ENCODE measurements around the gene MYO1F.
"Not testable (repeated sequence)": the region's sequence is repeated elsewhere in the genome, so short reads cannot be mapped to it uniquely, and the experiment has no call there.

Gene MYO1F

DNA sequence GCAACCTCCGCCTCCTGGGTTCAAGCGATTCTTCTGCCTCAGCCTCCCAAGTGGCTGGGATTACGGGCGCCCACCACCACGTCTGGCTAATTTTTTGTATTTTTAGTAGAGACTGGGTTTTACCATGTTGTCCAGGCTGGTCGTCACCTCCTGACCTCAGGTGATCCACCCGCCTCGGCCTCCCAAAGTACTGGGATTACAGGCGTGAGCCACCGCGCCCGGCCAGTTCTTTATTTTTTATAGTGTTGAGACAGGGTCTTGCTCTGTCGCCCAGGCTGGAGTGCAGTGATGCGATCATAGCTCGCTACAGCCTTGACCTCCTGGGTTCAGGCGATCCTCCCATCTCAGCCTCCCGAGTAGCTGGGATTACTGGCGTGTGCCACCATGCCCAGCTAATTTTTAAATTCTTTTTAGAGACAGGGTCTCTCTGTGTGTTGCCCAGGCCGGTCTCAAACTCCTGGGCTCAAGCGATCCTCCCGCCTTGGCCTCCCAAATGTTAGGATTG lies 62.7 kb downstream of the MYO1F start:
- not testable (repeated sequence) for DNase-seq

DNA sequence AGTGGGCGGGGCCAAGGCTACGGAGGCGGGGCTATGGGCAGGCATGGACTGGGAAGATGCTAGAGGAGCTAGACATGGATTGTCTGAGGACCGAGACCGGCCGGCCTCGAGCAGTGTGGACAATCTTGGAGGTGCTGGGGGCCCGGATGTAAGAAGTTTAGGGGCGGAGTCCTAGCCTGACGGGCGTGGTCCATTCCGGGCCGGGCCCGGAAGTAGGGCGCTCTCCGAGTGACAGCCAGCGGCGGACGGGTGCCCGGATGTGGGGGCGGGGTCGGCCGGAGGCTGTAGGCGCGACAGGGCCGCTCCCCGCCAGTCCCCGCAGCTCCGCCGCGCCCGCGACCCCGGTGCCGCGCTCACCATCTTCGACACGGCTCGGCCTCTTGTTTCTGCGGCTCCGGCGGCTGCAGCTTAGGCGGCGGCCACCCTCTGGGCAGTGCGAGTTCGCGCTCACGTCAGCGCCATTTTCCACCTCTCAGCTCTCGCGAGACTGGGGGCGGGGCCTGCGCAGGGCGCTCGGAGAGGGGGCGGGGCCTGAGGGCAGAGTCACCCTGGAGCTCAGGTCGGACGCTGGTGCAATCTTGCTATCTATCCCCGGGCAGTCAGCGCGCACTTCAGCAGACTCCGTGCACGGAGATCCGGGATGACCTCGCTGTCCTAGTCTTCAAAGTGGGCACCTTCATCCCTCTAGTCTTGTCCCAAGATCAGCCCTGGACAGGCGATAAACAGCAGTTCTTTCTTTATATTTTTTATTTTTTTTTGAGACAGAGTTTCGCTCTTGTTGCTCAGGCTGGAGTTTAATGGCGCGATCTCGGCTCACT lies 63.3 kb downstream of the MYO1F start, which contains the start of gene ZNF414:
Gene ZNF414 (minus strand): TSS at position 481 of the 818 bp plus-strand sequence. CDS start 121 bp downstream, at position 360.
- peak; percentile 97 for DNase-seq

DNA sequence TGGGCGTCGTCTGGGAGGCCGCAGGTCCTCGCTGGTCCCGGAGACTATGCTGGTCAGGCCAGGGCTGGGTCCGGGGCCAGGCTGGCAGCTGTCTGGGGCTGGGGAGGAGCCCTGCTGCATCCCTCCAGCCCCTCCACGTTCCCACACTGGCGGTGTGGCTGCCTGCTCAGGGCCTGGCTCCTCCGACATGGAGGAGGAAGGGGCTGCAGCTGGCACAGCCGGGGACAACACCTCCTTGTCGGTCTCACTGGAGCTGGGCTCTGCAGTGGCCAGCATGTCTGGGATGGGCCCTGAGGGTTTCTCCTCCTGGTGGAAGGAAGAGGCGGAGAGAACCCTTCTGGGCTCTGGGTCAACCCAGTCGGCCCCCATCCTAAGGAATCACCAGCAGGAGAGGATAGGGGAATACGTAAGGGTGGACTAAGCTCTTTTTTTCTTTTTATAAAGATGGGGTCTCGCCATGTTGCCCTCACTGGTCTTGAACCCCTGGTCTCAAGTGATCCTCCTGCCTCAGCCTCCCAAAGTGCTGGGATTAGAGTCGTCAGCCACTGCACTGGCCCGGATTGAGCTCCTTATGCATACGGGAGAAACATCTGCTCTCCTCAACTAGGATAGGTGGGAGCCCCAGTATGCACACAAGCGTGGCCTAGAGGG lies 64.1 kb downstream of the MYO1F start:
- no peak for DNase-seq

DNA sequence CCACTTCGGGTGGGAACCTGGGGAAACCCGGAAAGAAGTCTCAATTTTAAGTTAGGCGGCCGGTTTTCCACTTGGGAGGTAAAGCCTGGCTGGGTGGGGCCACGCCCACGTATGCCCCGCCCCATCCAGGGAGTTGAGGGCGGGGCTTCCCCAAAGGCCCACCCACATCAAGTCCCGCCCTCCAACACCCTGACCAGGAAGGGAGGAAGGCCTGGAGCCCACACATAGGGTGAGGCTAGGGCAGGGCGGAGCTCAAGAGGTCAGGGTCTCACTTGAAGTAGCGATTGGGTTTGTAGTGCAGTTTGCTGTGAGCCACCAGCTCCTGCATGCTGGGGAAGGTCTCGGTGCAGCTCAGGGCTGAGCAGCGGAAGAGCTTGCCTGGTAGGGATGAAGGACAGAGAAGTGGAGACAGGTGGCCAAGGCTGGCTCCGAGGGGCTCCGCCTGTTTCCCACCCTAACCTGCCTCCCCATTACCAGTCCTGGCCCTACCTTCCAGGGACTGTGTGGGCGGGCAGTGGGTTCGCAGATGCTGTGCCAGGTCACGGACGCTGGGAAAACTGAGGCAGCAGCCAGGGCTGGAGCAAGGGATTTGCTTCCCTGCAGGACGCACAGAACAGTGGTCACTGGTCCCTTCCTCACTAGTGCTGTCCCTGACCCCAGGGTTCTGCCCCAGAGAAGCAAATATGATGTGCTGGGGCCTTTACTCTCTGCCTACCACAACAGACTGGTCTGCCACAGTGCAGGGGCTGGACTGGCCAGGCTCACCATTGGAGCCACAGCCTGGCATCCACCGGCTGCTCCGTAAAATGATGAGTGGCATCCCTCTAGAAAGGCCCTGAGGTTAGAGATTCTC lies 64.9 kb downstream of the MYO1F start:
- no peak for DNase-seq

DNA sequence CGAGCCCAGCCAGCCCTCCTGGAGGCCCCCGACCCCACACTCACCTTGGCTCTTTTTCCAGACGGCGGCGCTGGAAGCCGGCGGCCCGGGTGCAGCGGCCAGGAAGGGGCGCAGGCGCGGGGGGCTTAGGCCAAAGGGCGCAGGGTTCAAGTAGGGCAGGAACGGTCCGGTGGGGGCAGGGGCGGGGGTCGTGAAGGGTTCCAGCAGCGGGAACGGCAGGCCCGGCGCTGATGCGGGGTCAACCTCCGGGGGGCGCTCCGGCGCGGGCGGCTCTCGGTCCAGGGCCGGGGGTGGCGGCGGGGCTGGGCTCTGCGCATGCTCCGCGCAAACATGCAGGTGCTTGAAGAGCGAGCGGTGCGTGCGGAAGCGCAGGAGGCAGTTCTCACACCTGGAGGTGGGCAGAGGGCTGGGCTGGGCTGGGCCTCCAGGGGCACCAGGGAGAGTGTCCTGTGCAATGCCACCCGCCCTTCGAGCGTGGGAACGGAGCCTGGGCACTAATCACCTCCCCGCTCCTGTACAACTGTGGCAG lies 65.6 kb downstream of the MYO1F start:
- no peak for DNase-seq

DNA sequence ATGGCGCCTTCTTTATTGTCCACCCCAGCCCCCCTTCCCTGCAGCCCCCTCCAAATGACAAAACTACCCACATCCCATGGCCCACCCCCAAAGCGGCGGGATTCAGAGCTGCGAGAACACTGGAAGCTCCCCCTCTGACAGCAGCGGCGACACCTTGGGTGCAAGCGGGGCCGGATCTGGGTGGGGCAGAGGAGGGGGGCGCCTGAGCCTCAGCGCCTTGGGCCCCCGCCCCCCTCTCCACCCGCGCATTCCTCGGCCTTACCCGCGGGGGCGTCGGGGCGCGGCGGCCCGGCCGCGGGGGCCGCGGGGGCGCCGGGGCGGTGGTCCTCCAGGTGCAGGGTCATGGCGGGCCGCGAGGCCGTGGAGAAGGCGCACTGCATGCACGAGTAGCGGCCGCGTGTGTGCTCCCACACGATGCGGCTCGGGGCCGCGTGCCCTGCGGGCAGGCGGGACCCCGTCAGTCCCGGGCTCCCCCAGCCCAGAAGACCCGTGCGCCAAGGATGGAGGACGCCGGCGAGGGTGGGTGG lies 66.6 kb downstream of the MYO1F start:
- no peak for DNase-seq

DNA sequence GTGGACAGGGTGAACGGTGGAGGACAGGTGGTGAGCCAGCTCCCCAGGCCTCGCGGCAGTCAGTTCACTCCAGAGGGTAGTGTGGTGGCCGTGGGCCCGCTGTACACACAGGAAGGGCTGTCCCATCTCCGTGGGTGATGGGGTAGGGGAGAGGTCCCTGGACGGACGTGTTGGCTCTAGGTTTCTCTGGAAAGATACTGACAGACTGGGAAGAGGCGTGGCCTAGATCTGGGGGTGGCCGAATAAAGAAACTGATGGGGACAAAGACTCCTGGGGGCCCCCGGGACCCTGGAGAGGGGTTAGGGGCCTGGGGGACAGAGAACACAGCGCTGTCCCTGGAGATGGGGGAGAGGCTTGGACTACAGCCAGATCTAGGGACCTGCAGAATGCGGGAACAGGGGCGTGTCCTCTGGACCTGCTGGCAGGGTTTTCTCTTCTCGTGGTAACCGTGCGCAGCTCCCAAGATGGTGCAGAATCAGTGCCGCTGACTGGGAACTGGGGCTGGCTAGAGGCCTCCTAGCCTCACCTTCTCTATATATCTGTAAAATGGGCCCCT lies 70.8 kb downstream of the MYO1F start:
- DNase-seq, result no peak

DNA sequence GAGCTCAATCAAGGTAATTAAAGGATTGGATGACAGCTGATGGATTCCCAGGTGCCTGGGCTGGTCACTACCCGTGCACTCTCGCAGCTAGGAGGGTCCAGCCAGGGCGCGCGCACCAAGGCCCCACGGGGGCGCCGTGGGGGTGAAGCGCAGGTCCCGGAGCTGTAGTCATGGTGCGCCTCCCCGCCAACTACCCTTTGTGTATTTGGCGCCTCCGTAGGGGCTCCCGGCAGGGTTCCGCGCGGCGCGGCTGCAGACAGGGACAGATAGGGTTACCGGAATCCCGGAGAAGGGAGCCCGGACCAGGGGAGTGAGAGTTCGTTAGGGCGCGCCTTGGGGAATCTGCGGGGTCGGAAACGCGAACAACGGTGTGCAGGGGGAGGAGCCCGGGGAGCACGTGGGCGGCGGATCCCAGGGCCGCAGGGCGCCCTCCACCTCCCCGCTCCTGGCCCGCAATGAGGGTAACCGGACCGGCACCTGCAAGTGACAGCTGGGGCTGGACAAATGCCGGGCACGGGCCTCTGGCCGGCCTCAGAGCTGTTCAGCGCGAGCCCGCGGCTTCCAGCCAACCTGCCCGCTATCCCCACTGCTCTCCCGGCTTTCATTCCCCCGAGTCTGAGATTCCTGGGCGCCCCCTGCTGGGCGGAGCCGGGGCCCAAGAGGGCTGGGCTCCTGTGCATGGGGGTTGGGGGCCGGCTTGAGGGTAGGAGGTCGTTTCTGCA lies 71.4 kb downstream of the MYO1F start:
- peak; percentile 57 for DNase-seq

DNA sequence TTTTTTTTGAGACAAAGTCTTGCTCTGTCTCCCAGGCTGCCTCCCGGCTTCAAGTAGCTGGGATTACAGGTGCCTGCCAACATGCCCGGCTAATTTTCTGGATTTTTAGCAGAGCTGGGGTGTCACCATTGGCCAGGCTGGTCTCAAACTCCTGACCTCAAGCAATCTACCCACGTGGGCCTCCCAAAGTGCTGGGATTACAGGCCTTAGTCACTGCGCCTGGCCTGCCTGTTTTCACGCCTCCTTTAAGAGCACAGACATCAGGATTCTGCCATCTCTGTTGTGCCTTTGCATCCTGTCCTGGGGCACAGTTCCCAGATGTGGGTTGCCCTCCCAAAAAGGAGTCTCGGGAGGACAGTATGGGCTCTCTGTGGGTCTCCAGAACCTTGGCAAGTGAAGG lies 72.3 kb downstream of the MYO1F start:
- DNase-seq, result no peak

DNA sequence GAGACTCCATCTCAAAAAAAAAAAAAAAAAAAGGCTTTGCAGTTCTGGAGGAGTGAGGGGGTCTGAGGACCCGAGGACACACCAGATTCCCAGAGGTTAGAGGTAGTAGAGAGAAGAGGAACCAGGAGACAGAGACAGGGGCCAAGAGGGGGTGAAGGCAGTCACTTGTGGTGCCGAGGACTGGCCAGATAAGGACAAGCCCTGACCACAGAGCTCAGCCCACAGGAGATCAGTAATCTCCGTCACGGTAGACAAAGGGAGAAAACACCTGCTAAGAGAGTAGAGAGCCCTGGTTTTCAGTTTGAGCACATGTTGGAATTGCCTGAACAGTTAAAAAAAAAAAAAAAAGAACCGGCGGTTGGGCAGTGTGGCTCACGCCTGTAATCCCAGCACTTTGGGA lies 73.1 kb downstream of the MYO1F start:
- no peak for DNase-seq

DNA sequence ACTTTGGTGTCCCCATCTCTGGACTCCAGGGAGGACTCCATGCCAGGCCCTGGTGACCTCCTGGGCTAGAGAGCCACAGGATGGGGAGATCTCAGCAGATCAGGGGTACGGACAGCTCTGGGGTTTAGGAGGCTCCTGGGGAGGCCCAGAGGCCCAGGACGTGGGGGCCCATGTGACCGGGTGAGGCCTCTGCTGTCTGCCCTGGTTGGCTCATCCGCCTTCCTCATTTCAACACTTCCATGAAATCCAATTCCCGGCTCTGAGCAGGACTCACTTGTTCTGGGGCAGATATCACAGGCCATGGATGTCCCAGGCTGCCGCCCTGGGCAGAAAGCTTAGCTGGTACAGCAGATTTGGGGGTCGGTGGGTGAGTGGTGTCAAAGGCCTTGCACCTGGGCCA lies 73.7 kb downstream of the MYO1F start:
- DNase-seq, result no peak

DNA sequence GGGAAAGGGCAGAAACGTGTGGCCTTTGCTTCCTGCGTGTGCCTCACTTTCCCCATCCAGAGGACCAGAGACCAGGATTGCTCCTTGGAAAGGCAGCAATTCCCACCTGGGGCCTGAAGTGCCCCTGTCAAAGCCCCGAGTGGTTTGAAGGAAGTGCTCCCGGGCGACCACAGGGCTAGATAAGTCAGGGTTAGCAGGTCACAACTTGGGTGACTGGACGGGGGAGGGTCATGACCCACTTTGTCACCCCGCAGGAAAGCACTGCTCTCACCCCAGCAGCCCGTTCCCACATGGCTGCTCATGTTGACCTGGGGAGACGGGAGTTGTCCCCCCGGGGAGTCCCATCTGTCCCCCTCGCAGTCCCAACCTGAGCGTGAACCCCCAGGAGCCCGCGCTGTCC lies 75.3 kb downstream of the MYO1F start:
- no peak for DNase-seq

DNA sequence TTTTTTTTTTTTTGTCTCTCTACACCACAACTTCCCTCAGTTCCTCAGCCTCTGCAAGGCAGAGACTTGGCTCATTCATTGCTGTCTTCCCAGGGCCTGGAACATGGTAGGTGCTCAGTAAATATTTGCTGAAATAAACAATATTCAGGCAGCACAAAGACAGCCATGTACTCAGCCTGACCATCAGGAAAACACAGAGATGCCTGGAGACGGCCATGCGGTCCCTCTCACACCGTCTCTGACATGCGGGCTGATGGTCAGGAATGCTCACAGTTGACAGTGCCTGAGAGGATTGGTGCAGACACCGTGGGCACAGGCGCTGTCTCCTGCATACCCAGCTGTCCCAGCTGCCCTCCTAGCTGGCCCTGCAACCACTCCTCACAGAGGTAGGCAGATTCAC lies 75.7 kb downstream of the MYO1F start:
- no peak for DNase-seq

DNA sequence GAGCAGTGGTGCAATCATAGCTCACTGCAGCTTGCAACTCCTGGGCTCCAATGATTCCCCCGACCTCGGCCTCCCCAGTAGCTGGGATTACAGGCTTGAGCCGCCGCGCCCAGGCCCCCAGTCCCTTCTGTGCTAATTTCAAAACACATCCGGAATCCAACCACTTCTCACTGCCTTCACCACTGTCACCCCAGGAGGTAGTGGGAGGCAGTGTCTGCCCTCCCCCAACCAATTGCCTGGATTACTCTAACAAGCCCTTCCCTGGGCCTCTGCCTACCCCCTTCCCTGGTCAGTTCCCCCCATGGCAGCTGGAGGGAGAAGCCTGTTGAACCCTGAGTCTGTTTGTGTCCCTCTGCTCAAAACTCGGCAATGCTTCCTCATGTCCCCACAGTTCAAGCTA lies 77.1 kb downstream of the MYO1F start:
- DNase-seq, result no peak

DNA sequence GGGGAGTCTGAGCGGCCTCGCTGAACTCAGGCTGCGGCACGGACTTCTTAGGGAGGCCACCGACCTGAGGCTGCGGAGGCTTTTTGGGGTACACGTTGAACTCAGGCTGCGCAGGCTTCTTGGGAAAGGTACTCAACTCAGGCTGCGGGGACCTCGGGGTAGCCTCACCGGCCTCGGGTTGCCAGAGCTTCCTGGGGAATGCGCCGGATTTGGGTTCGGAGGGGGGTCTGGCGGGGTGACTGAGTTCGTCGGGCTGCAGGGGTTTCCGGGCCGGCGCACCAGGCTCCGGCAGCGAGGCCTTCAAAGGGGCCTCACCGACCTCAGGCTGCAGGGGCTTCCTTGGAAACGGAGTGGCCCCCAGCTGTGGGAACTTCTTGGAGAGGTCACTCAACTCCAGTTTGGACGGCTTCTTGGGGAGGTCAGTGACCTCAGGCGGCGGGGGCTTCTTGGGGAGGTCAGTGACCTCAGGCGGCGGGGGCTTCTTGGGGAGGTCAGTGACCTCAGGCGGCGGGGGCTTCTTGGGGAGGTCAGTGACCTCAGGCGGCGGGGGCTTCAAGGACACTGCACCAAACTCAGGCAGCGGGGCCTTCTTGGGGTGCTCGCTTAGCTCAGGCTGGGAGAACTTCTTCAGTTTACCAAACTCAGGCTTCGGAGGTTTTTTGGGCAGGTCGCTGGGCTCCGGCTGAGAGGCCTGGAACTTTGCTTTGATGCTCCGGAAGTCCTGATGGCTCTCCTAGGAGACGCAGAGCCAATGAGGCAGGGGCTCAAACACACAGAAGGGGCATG lies 78.0 kb downstream of the MYO1F start:
- DNase-seq, result no peak

DNA sequence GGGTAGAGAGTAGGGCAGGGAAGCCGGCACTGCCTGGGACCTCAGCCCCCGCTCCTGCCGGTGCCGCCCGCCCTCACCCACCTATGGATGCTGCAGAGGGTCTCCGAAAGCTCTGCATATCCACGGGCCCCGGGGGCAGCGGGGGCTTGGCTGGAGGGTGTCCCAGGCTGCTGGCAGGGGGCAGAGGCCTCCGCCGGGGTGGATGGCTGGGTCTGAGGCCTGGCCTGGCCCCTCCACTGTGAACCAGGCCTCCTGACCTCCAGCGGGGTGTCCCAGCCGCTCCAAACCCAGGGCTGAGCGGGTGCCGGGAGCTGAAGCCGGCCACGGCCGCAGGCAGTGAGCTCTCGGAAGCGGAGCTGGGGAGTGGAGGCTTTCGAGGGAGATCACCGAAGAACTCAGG lies 78.9 kb downstream of the MYO1F start:
- DNase-seq, result no peak

DNA sequence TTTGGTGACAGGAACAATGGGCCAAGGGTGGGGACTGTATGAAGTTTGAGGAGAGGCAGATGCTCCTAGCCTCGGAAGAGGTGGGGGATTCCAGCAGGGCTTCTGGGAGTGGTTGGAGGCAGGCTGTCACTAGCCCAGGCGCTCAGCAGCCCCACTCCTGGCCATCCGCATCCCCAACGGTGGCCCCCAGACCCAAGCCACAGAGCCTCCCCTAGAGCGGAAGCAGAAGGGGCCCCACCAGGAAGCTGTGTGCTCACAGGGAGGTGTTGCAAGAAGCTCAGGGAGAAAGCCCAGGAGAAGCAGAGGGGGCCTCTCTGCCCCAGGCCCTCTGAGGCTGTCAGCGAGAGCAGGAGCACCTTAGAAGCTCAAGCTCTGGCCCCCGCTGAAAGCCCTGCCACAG lies 83.1 kb downstream of the MYO1F start:
- DNase-seq, result no peak

DNA sequence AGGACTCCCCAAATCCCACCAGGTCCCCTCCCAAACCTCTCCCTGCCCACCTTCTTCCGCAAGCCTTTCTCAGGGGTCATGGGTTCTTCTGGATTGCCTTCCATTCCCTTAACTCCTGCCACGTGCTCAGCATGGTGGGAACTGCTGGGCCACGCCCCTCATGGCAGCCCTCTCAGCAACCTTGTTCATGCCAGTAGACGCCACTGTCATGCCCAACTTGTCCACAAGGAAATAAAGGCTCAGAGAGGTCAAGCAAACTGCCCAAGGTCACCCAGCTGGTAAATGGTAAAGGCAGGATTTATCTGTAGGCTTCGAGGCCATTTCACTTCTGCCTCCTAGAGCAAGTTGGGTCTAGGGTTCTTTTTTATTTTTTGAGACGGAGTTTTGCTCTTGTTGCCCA lies 85.7 kb downstream of the MYO1F start:
- no peak for DNase-seq

DNA sequence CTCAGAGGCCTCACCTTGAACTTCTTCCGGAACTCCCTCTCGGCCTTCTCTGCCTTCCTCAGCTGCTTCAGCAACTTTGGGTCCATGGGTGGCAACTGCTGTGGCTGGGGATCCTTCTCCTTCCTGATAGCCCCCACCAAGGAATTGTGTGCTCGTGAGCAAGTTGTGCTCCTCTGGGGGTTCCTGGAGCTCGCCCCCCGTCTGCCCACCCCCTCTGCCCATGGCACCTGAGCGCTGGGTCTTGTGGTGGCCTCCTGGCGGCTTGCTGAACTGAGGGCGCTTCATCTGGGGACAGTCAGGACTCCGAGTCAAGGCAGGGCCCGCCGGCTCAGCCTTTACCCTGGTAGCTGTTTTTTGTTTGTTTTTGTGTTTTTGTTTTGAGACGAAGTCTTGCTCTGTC lies 86.4 kb downstream of the MYO1F start:
- DNase-seq, result no peak

DNA sequence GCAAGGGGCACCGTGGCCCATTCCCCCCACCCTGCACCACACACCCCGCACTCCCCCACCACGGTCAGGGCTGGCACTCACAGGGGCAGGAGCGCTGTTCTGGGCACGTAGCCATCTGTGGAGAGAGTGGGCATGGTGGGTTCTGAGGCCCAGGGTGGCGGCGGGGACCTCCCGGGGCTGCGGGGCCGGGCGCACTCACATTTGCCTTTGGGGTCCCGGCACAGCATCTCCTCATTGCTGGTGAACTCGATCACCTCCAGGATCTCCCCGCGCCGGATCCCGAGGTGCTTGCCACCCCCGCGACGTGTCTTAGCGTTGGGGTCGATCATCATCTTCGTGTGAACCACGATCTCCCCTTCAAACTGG lies 86.9 kb downstream of the MYO1F start:
- no peak for DNase-seq

All from activated gamma-delta T cell treated with Interleukin-2 at 50 U/mL for 16 hours (primary cell).